Activated CD8-positive, alpha-beta memory T cell treated with anti-CD3 and anti-CD28 coated beads for 1 hour (primary cell): ENCODE data around the gene DLGAP1.

Experiments used
- DNase-seq, 2 donors: peaks; one replicate each; pipeline ENCODE4 v3.0.0-alpha.2; 2020; ENCODE audit warnings: low read depth in 1 of 2; ENCODE audit errors: extremely low read depth in 1 of 2

Gene DLGAP1

DNA sequence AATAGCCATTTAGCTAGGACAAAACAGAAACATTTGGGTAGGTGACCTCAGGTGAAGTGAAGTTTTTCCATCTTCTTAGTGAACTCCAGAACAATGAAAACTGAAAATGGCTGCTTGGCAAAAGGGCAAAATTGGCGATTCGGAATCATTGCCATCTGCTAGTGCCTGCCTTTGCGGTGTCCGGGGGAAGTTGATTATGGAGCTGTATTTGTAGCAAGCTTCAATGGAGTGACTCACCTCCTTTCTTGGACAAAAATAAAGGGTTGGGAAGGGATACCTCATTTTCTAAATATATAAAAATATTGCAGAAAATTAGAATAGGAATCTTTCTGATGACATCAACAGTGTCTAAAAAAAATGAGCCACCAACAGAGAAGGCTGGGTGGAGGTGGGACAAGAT, 544.6 kb downstream of the DLGAP1 start:
- DNase-seq: no peak

- DNase-seq: no peak
These were observed 547.2 kb downstream of the DLGAP1 start for GRCh38 chr18:3907955-3908354.

DNA sequence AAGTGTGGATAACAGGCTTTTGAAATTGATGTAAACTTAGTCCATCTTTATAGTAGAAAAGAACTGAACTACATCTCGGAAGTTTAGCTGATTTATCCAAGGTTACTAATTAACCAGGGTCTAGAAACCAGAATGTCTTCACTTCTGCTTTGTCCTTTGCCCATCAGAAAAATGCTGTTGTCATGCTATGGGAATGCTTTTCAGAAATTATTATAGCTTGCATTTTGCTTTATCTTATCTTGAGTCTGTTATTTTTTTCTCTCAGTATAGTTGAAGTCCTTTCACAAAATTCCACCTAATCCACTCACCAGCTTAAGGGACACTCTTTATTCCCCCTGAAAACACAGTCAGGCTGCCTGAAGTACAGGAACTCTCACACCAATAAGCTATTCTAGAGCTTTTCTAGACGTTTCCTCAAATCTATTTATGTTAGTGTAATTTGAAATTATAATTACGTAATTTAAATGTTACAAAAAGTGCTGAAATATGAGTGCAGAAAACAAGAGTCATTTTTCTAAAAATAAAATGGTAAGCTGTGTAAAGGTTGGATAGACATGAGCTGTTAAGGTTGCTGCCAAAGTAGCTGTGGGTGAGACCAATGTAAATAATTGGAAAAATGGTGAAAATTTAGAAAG, 548.9 kb downstream of the DLGAP1 start:
- DNase-seq: no peak

GRCh38 chr18:3903337-3903736, 551.8 kb downstream of the DLGAP1 start:
- DNase-seq: no peak

- no peak for DNase-seq
These were observed 552.4 kb downstream of the DLGAP1 start for GRCh38 chr18:3902676-3903075.

DNA sequence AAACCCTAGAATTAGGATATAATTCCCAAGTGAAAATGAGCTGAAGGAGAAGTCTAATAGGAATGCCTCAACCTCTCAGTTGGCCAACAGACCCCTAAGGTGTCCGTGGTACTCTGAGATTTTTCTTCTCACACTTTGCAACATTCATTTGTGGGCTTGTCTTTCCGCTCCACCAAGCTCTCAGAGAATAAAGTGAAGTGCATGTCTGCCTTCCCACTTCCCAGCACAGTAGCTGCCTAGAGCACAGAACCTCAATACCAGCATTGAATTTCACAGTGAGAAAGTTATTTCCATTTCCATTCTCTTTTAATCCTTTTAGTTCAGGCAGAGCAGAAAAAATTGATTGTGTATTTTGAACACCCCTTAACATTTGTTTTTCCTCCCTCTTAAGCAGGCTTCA, 553.3 kb downstream of the DLGAP1 start:
- DNase-seq: no peak

GRCh38 chr18:3901042-3901441, 554.1 kb downstream of the DLGAP1 start:
- no peak for DNase-seq

- no peak for DNase-seq
These were observed 554.8 kb downstream of the DLGAP1 start for GRCh38 chr18:3900327-3900726.

- DNase-seq: no peak
These were observed 556.1 kb downstream of the DLGAP1 start for GRCh38 chr18:3898861-3899613.

DNA sequence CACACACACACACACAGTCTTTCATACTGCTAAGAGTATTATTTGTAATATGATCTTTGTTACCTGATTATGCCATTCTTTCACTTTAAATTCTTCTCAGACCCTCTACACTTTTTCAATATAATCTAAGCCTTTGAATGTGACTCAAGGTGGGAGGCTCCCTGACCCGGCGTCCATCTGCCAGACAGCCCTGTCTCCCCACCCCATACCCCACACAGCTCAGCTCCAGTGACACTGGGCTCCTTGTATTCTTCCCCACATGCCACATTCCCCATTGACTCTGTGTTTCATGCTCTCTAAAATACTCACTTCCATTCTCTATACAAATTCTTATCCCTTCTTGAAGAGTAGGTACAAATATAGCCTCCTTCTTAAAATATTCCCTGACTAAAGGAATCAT, 563.0 kb downstream of the DLGAP1 start:
- no peak for DNase-seq

DNA sequence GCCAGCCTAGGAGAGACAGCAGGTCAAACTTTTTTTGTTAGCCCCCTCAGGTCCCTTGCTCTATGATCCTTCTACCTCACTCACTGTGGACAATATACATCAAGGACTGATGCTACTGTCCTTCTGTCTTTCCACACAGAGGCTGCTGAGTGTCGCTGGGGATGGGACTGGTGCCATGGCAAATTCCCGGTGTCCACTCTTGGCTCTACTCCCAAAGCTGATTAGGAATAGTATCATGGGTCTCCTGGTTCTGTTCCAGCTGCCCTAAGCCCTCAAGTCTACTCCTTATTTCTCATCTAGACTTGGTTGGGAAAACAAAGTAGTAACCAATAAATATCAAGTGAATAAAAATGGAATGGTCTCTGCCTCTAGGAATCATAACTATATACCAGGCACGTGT, 563.9 kb downstream of the DLGAP1 start:
- DNase-seq: no peak

DNA sequence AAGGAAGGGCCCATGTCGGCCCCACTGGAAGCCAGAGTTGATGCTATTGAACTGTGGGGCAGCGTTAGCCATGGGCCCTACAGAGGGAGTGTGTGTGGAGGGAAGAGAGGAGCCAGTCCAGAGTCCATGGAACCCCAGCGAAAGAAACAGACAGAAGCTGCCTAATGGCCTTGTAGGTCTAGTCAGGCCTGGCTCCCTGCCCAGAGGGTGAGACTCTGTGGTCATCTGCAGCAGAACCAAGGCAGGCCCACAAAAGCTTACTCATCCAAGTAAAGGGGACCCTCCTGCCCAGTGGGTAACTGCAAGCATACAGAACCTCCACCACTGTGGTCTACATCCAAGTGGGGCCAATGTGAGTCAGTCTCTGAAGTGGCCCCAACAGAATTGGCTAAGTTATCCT, 565.3 kb downstream of the DLGAP1 start:
- no peak for DNase-seq

GRCh38 chr18:3889121-3889520, 566.0 kb downstream of the DLGAP1 start:
- no peak for DNase-seq

- DNase-seq: no peak
These were observed 568.4 kb downstream of the DLGAP1 start for GRCh38 chr18:3886575-3887322.

DNA sequence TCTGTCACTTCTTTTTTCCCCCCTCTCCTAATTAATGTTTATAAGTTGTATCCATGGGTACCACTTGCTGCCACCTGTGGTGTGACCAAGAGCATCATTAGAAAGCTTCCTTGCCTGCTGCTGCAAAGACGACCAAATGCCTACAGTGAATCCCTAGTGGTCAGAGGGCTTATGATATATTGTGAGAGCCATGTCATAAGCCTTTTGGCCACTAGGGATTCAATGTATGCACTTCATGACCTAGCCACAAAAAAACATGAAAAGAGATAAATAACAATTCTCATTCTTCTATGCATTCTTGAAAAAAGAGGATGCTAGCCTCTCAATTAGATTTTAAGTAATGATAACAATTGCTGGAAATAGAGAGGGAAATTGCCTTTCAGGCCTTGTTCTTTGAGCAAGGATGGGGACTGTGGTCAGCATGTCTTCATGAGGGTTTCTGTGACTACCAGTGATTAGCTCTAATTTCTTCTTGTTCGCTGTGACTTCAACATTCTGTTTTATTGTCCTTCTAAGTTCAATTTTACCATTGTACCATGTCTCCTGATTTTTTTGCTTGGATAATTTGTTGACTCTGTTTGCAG, 569.8 kb downstream of the DLGAP1 start:
- no peak for DNase-seq

- DNase-seq: no peak
These were observed 575.3 kb downstream of the DLGAP1 start for GRCh38 chr18:3879836-3880120.

DNA sequence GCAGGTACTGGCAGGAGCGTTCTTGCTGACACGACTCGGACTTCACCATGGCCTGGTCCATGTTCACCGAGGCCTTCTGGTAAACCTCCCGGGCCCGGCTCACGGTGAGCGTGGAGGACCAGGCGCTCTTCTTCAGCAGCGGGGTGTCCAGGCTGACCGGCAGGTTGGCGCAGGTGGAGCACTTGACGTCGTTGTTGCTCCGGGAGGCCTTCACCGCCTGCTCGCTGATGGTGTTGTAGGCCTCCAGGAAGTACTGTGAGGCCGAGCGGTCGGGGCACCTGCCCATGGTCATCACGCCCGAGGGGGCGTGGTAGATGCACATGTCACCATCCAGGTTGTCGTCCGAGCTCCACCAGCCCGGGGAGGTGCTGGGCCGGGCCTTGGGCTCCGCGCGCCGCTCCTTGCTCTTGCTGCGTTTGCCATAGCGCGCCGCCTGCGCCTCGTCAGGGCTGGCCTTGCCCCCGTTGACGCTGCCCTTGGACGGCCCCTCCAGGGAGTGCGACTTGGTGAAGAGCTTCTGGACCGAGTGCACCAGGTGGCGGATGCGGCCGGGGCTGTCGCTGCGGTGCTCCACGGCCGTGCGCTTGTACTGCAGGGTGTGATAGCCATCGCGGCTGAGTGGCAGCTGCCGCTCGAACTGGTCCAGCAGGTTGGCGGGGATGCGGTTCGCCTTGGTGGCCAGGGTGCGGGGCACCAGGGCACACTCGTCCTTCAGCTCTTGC, 575.8 kb downstream of the DLGAP1 start:
- no peak for DNase-seq

GRCh38 chr18:3878401-3878800, 576.7 kb downstream of the DLGAP1 start:
- no peak for DNase-seq

DNA sequence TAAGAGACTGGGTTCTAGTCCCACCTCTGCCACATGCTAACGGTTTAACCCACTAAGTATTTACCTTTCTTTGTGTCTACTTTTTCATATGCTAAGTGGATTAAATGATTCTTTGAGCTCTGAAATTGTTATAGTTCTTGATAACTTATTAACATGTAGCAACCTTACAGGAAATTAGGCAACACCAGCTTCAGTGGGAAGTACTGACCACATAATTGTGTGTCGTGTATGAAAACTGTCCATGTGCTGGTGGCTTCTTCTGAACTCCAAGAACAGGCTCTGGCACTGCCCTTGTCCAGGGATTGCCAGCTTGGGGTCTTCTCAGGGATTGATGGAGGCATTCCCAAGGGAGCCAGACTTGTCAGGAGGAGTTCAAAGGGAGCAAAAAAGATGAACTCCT, 577.4 kb downstream of the DLGAP1 start:
- DNase-seq: no peak

GRCh38 chr18:3875961-3876360, 579.1 kb downstream of the DLGAP1 start:
- no peak for DNase-seq

GRCh38 chr18:3875376-3875775, 579.7 kb downstream of the DLGAP1 start:
- DNase-seq: no peak
